Stimulated activated CD4-positive, alpha-beta T cell treated with anti-CD3 and anti-CD28 coated beads, Interleukin-1b, Interleukin-23, amount 100 ng/mL, for 24 hours (primary cell): ENCODE data around the gene RAB30.
"Not testable (repeated sequence)": the region's sequence is repeated elsewhere in the genome, so short reads cannot be mapped to it uniquely, and the experiment has no call there.

ENCODE experiments used
- DNase-seq, 4 experiments: peaks; one replicate each; pipeline ENCODE4 v3.0.0-alpha.2; 2020; ENCODE audit warnings: low read depth in 4 of 4, low spot score in 1 of 4

The RAB30 gene

GRCh38 chr11:82988936-82989627 lies 82.6 kb downstream of the RAB30 start:
- DNase-seq = no peak

- DNase-seq = no peak
Measured at GRCh38 chr11:82987997-82988396, 83.7 kb downstream of the RAB30 start.

GRCh38 chr11:82986446-82986845 lies 85.3 kb downstream of the RAB30 start:
- no peak for DNase-seq

- DNase-seq = no peak
Measured at GRCh38 chr11:82981852-82982251, 89.8 kb downstream of the RAB30 start.

- no peak for DNase-seq
Measured at GRCh38 chr11:82980947-82981346, 90.8 kb downstream of the RAB30 start.

- no peak for DNase-seq
Measured at GRCh38 chr11:82980292-82980691, 91.4 kb downstream of the RAB30 start.

GRCh38 chr11:82979824-82980223 lies 91.9 kb downstream of the RAB30 start:
- DNase-seq = no peak

GRCh38 chr11:82978422-82979099 lies 93.1 kb downstream of the RAB30 start:
- DNase-seq = no peak

- DNase-seq = no peak
Measured at GRCh38 chr11:82976786-82977185, 94.9 kb downstream of the RAB30 start.

GRCh38 chr11:82975882-82976281 lies 95.8 kb downstream of the RAB30 start:
- DNase-seq = no peak

GRCh38 chr11:82974851-82975250 lies 96.8 kb downstream of the RAB30 start:
- no peak for DNase-seq

GRCh38 chr11:82974135-82974534 lies 97.6 kb downstream of the RAB30 start:
- DNase-seq = no peak

- no peak for DNase-seq
Measured at GRCh38 chr11:82972103-82972502, 99.6 kb downstream of the RAB30 start.

- peak in 1 of 4 experiments; percentile 8 for DNase-seq
Measured at GRCh38 chr11:82971519-82971946, 100.2 kb downstream of the RAB30 start.

GRCh38 chr11:82970507-82971083 lies 101.1 kb downstream of the RAB30 start:
- DNase-seq = not testable (repeated sequence)

GRCh38 chr11:82969811-82970210 lies 101.9 kb downstream of the RAB30 start:
- DNase-seq = no peak

- DNase-seq = no peak
Measured at GRCh38 chr11:82967381-82967780, 104.3 kb downstream of the RAB30 start.

GRCh38 chr11:82962021-82962420 lies 109.7 kb downstream of the RAB30 start:
- not testable (repeated sequence) for DNase-seq

GRCh38 chr11:82960779-82961143 lies 110.9 kb downstream of the RAB30 start:
- no peak for DNase-seq

GRCh38 chr11:82959987-82960778 lies 111.5 kb downstream of the RAB30 start:
- no peak for DNase-seq

- peak in 1 of 4 experiments; percentile 16 for DNase-seq
Measured at GRCh38 chr11:82955736-82956453, 115.8 kb downstream of the RAB30 start.
